Neuronal stem cell (in vitro differentiated cells): ENCODE measurements around the gene TOPAZ1.

Experiments used
- DNase-seq: peaks from one replicate; pipeline ENCODE4 v3.0.0-alpha.2; 2013; ENCODE audit warnings: low spot score
- H2AFZ ChIP-seq: one replicate; pipeline ENCODE4 v1.6.1; 2013; ENCODE audit warnings: mild to moderate bottlenecking, low read length, inconsistent platforms
- H2AK5ac ChIP-seq: 2 replicates; pipeline ENCODE4 v1.6.1; 2013; ENCODE audit warnings: low read depth, mild to moderate bottlenecking, inconsistent platforms, low read length, moderate library complexity, mixed read lengths
- H2BK120ac ChIP-seq: 2 replicates; pipeline ENCODE4 v1.6.1; 2013; ENCODE audit warnings: low read depth, mild to moderate bottlenecking, inconsistent platforms, low read length, moderate library complexity, mixed read lengths
- H2BK12ac ChIP-seq: one replicate; pipeline ENCODE4 v1.6.1; 2013; ENCODE audit warnings: low read length, inconsistent platforms
- H2BK15ac ChIP-seq: 2 replicates; pipeline ENCODE4 v1.6.1; 2013; ENCODE audit warnings: mild to moderate bottlenecking, low read length, inconsistent platforms, mixed read lengths
- H2BK5ac ChIP-seq: one replicate; pipeline ENCODE4 v1.6.1; 2013; ENCODE audit warnings: inconsistent platforms, mild to moderate bottlenecking, low read length, moderate library complexity
- H3K14ac ChIP-seq: one replicate; pipeline ENCODE4 v1.6.1; 2013; ENCODE audit warnings: low read length, inconsistent platforms
- H3K18ac ChIP-seq: 2 replicates; pipeline ENCODE4 v1.6.1; 2013; ENCODE audit warnings: low read length, inconsistent platforms
- H3K23ac ChIP-seq: 2 replicates; pipeline ENCODE4 v1.6.1; 2013; ENCODE audit warnings: low read depth, mild to moderate bottlenecking, mixed read lengths, low read length, inconsistent platforms; ENCODE audit not compliant: poor library complexity
- H3K27ac ChIP-seq: replicated peaks from 3 replicates; pipeline ENCODE4 v1.5.1; 2013; ENCODE audit warnings: low read length, inconsistent platforms
- H3K27me3 ChIP-seq, 3 experiments: 2 replicates each; pipeline ENCODE4 v1.6.1; 2013; ENCODE audit warnings: low read length in 3 of 3, mild to moderate bottlenecking in 2 of 3, inconsistent platforms in 1 of 3, low read depth in 1 of 3, mixed read lengths in 1 of 3, moderate library complexity in 1 of 3; ENCODE audit not compliant: control insufficient read depth in 3 of 3, insufficient read depth in 3 of 3
- H3K36me3 ChIP-seq, 2 donors: replicated peaks in 1 of 2; 2 replicates each; pipeline ENCODE4 v1.6.1; 2013; ENCODE audit warnings: low read length in 2 of 2; ENCODE audit not compliant: control insufficient read depth in 2 of 2, insufficient read depth in 2 of 2
- H3K4ac ChIP-seq: 2 replicates; pipeline ENCODE4 v1.6.1; 2013; ENCODE audit warnings: inconsistent platforms, mild to moderate bottlenecking, low read length, moderate library complexity
- H3K4me1 ChIP-seq, 2 donors: 1 replicate in 1 of 2; 2 replicates in 1 of 2; pipeline ENCODE4 v1.6.1; 2013; ENCODE audit warnings: low read length in 2 of 2, low read depth in 1 of 2; ENCODE audit not compliant: control insufficient read depth in 2 of 2, insufficient read depth in 1 of 2
- H3K4me2 ChIP-seq: one replicate; pipeline ENCODE4 v1.6.1; 2013; ENCODE audit warnings: mild to moderate bottlenecking, low read length, inconsistent platforms; ENCODE audit not compliant: insufficient read depth, poor library complexity, severe bottlenecking
- H3K4me3 ChIP-seq, 2 donors: 2 replicates each; pipeline ENCODE4 v1.5.1; 2013; ENCODE audit warnings: low read length in 2 of 2, mild to moderate bottlenecking in 2 of 2, inconsistent platforms in 1 of 2, moderate library complexity in 1 of 2
- H3K79me1 ChIP-seq: one replicate; pipeline ENCODE4 v1.6.1; 2013; ENCODE audit warnings: low read depth, mild to moderate bottlenecking, inconsistent platforms, low read length, moderate library complexity
- H3K9ac ChIP-seq: one replicate; pipeline ENCODE4 v1.6.1; 2013; ENCODE audit warnings: mild to moderate bottlenecking, low read depth, low read length, inconsistent platforms; ENCODE audit not compliant: poor library complexity
- H3K9me3 ChIP-seq, 2 donors: replicated peaks in 1 of 2; 2 replicates each; pipeline versions ENCODE3 to v1.6.1; 2013; ENCODE audit warnings: low read length in 2 of 2, mild to moderate bottlenecking in 2 of 2, inconsistent platforms in 1 of 2, low read depth in 1 of 2, mixed read lengths in 1 of 2, moderate library complexity in 1 of 2; ENCODE audit not compliant: control insufficient read depth in 2 of 2, insufficient read depth in 1 of 2
- H4K8ac ChIP-seq: one replicate; pipeline ENCODE4 v1.6.1; 2013; ENCODE audit warnings: low read depth, mild to moderate bottlenecking, inconsistent platforms, low read length, moderate library complexity
- H4K91ac ChIP-seq: one replicate; pipeline ENCODE4 v1.6.1; 2013; ENCODE audit warnings: low read length, low read depth, mild to moderate bottlenecking, inconsistent platforms; ENCODE audit not compliant: poor library complexity
- WGBS, 2 donors: extraction: QIAGEN DNeasy Blood & Tissue Kit; methylation state at CpG; one replicate each; pipeline ENCODE4 v1.1.7; 2013; ENCODE audit warnings: missing lambda C conversion rate in 2 of 2, mixed read lengths in 1 of 2; ENCODE audit not compliant: insufficient read length in 2 of 2, insufficient replicate concordance in 1 of 2; ENCODE audit errors: extremely low coverage in 2 of 2; 5-methylcytosine and 5-hydroxymethylcytosine counted together

The TOPAZ1 gene

GRCh38 chr3:44208086-44208485, 33.6 kb upstream of the TOPAZ1 start:
- no peak for DNase-seq
- H2BK120ac ChIP-seq: no peak overlapping the region
- peaks cover 0 to 2% of the 10 kb centered on the region in 2 donors for H3K4me1 ChIP-seq
- no peaks in the 10 kb centered on the region for H3K36me3 ChIP-seq
- H3K9ac ChIP-seq: no peak overlapping the region
- no peak overlapping the region for H4K8ac ChIP-seq
- H2AFZ ChIP-seq: no peak overlapping the region
- no peak overlapping the region for H2BK12ac ChIP-seq
- H3K4me3 ChIP-seq: no peak overlapping the region
- H2BK15ac ChIP-seq: no peak overlapping the region
- no peaks in the 10 kb centered on the region for H3K9me3 ChIP-seq
- H3K4ac ChIP-seq: no peak overlapping the region
- no peak overlapping the region for H3K23ac ChIP-seq
- no peak overlapping the region for H4K91ac ChIP-seq
- no peak overlapping the region for H3K4me2 ChIP-seq
- no CpG with 5 or more reads among the region's 1 CpG for WGBS, 2 donors
- no peak overlapping the region for H2BK5ac ChIP-seq
- no peak overlapping the region for H3K27ac ChIP-seq
- no peaks in the 10 kb centered on the region for H3K27me3 ChIP-seq
- no peak overlapping the region for H2AK5ac ChIP-seq
- H3K79me1 ChIP-seq: no peaks in the 10 kb centered on the region
- no peak overlapping the region for H3K14ac ChIP-seq
- H3K18ac ChIP-seq: no peak overlapping the region

GRCh38 chr3:44208568-44208967, 33.1 kb upstream of the TOPAZ1 start:
- Histone ChIP-seq H4K91ac (no peak overlapping the region), H3K14ac (no peak overlapping the region), H2BK12ac (no peak overlapping the region), H4K8ac (no peak overlapping the region), H3K18ac (no peak overlapping the region), H2BK120ac (no peak overlapping the region), H3K4me3 (no peak overlapping the region), H2BK15ac (no peak overlapping the region), H3K4me2 (no peak overlapping the region), H3K4me1 (peaks cover 0 to 2% of the 10 kb centered on the region in 2 donors), H3K9me3 (no peaks in the 10 kb centered on the region), H3K79me1 (no peaks in the 10 kb centered on the region), H3K27me3 (no peaks in the 10 kb centered on the region), H3K36me3 (no peaks in the 10 kb centered on the region), H3K4ac (no peak overlapping the region), H3K27ac (no peak overlapping the region), H2AFZ (no peak overlapping the region), H2AK5ac (no peak overlapping the region), H2BK5ac (no peak overlapping the region), H3K9ac (no peak overlapping the region), H3K23ac (no peak overlapping the region)
- no peak for DNase-seq

GRCh38 chr3:44210967-44211366, 30.7 kb upstream of the TOPAZ1 start:
- Histone ChIP-seq H2BK12ac (no peak overlapping the region), H3K23ac (no peak overlapping the region), H3K9me3 (no peaks in the 10 kb centered on the region), H3K27me3 (no peaks in the 10 kb centered on the region), H2AK5ac (no peak overlapping the region), H3K79me1 (no peaks in the 10 kb centered on the region), H3K4me1 (peaks cover 0 to 2% of the 10 kb centered on the region in 2 donors), H3K14ac (no peak overlapping the region), H3K9ac (no peak overlapping the region), H3K4ac (no peak overlapping the region), H4K91ac (no peak overlapping the region), H3K27ac (no peak overlapping the region), H2BK5ac (no peak overlapping the region), H3K4me3 (no peak overlapping the region), H2AFZ (no peak overlapping the region), H2BK120ac (no peak overlapping the region), H3K18ac (no peak overlapping the region), H2BK15ac (no peak overlapping the region), H3K4me2 (no peak overlapping the region), H4K8ac (no peak overlapping the region), H3K36me3 (no peaks in the 10 kb centered on the region)
- no peak for DNase-seq

- Histone ChIP-seq H2BK5ac (no peak overlapping the region), H3K4me1 (peaks cover 0 to 1% of the 10 kb centered on the region in 2 donors), H3K18ac (no peak overlapping the region), H4K8ac (no peak overlapping the region), H3K4me3 (no peak overlapping the region), H3K79me1 (no peaks in the 10 kb centered on the region), H2BK12ac (no peak overlapping the region), H4K91ac (no peak overlapping the region), H3K9ac (no peak overlapping the region), H2AK5ac (no peak overlapping the region), H3K14ac (no peak overlapping the region), H2BK15ac (no peak overlapping the region), H3K23ac (no peak overlapping the region), H3K4ac (no peak overlapping the region), H3K27me3 (no peaks in the 10 kb centered on the region), H3K9me3 (no peaks in the 10 kb centered on the region), H2BK120ac (no peak overlapping the region), H2AFZ (no peak overlapping the region), H3K36me3 (no peaks in the 10 kb centered on the region), H3K27ac (no peak overlapping the region), H3K4me2 (no peak overlapping the region)
- no CpG with 5 or more reads among the region's 3 CpGs for WGBS, 2 donors
- DNase-seq: no peak
These were observed 19.3 kb upstream of the TOPAZ1 start for GRCh38 chr3:44222337-44222736.
